SK-N-SH (cell line): ENCODE measurements around the gene ZNF189. TPM values are rescaled to one million over a fixed set of nuclear protein-coding genes. Genes with fewer than 3 reads are reported as not detected.

ENCODE experiments used
- CTCF ChIA-PET: fragments of 300-600, 350-600 bp; formaldehyde crosslinking; extraction: SDS; loops from one replicate; lab custom pipeline; 2021; lab: Yijun Ruan, JAX
- POLR2A ChIA-PET: fragments of 350-600 bp; sonication (Branson Sonifier 250); formaldehyde crosslinking; extraction: SDS; loops from one replicate; lab custom pipeline; 2020; ENCODE audit warnings: antibody characterized with exemption, inconsistent platforms; lab: Yijun Ruan, JAX
- DNase-seq: peaks from one replicate; pipeline ENCODE4 v3.0.0; 2012
- H2AFZ ChIP-seq: fragments of 200-600 bp; sonication (generic); 2 replicates; pipeline ENCODE4 v1.8.1; 2016; ENCODE audit warnings: antibody characterized with exemption, mild to moderate bottlenecking, low read depth
- H3F3A ChIP-seq: fragments of 200-600 bp; sonication (generic); replicated peaks from 2 replicates; pipeline ENCODE3; 2016; ENCODE audit warnings: antibody characterized with exemption, mild to moderate bottlenecking; ENCODE audit not compliant: insufficient read depth
- H3K27ac ChIP-seq, 2 experiments: fragments of 200-500 bp in 1 of 2; fragments of 200-600 bp in 1 of 2; sonication (Bioruptor generic) in 1 of 2; sonication (generic), shearing (Covaris generic) in 1 of 2; 2 replicates each; pipeline versions ENCODE4 v1.5.1 to v1.6.1; 2014 to 2016; ENCODE audit warnings: low read depth in 2 of 2, inconsistent platforms in 1 of 2, low read length in 1 of 2, mild to moderate bottlenecking in 1 of 2, mixed read lengths in 1 of 2
- H3K27me3 ChIP-seq: fragments of 200-600 bp; sonication (generic), shearing (Covaris generic); 2 replicates; pipeline ENCODE4 v1.6.1; 2016; ENCODE audit warnings: mixed run types; ENCODE audit not compliant: insufficient read depth
- H3K36me3 ChIP-seq, 2 experiments: fragments of 200-500 bp in 1 of 2; fragments of 200-600 bp in 1 of 2; sonication (Bioruptor generic) in 1 of 2; sonication (generic) in 1 of 2; replicated peaks in 1 of 2; 2 replicates each; pipeline versions ENCODE3 to v1.5.1; 2014 to 2016; ENCODE audit warnings: low read length in 1 of 2, mild to moderate bottlenecking in 1 of 2; ENCODE audit not compliant: insufficient read depth in 2 of 2, control insufficient read depth in 1 of 2
- H3K4me1 ChIP-seq, 2 experiments: fragments of 200-500 bp in 1 of 2; fragments of 200-600 bp in 1 of 2; sonication (Bioruptor generic) in 1 of 2; sonication (generic), shearing (Covaris generic) in 1 of 2; 2 replicates each; pipeline versions ENCODE4 v1.5.1 to v1.6.1; 2014 to 2016; ENCODE audit warnings: low read depth in 1 of 2, low read length in 1 of 2, mixed run types in 1 of 2; ENCODE audit not compliant: insufficient read depth in 2 of 2, control insufficient read depth in 1 of 2
- H3K4me2 ChIP-seq: fragments of 200-600 bp; sonication (generic), shearing (Covaris generic); 2 replicates; pipeline ENCODE4 v1.6.1; 2017; ENCODE audit warnings: mixed run types
- H3K4me3 ChIP-seq, 2 experiments: fragments of 200-500 bp in 1 of 2; fragments of 200-600 bp in 1 of 2; sonication (Bioruptor generic) in 1 of 2; sonication (generic), shearing (Covaris generic) in 1 of 2; 2 replicates each; pipeline versions ENCODE4 v1.5.1 to v1.8.1; 2014 to 2016; ENCODE audit warnings: low read depth in 2 of 2, inconsistent platforms in 1 of 2, low read length in 1 of 2, mild to moderate bottlenecking in 1 of 2, mixed read lengths in 1 of 2, moderate library complexity in 1 of 2
- H3K79me2 ChIP-seq: fragments of 200-600 bp; sonication (generic); 2 replicates; pipeline ENCODE4 v1.8.1; 2017; ENCODE audit warnings: mild to moderate bottlenecking; ENCODE audit not compliant: insufficient read depth
- H3K9ac ChIP-seq: fragments of 200-600 bp; sonication (generic); 2 replicates; pipeline ENCODE4 v1.6.1; 2017; ENCODE audit warnings: mixed run types
- H3K9me2 ChIP-seq: fragments of 200-600 bp; sonication (generic); 2 replicates; pipeline ENCODE4 v1.6.1; 2017; ENCODE audit warnings: mixed run types
- H3K9me3 ChIP-seq: fragments of 200-600 bp; sonication (generic); 2 replicates; pipeline ENCODE4 v1.6.1; 2017; ENCODE audit warnings: mixed run types, mild to moderate bottlenecking, moderate library complexity
- H4K20me1 ChIP-seq: fragments of 200-600 bp; sonication (generic); 2 replicates; pipeline ENCODE4 v1.6.1; 2017; ENCODE audit warnings: mild to moderate bottlenecking, mixed run types; ENCODE audit not compliant: insufficient read depth
- CTCF ChIP-seq: fragments of 200-600 bp; sonication (generic); IDR thresholded peaks from 2 replicates; pipeline ENCODE4 v1.6.1; 2017; ENCODE audit warnings: antibody characterized with exemption, mild to moderate bottlenecking, moderate library complexity
- FOSL2 ChIP-seq: IDR thresholded peaks from 2 replicates; pipeline ENCODE4 v1.4.0; 2012; ENCODE audit warnings: low read depth, mild to moderate bottlenecking, moderate library complexity, borderline replicate concordance
- FOXJ3 ChIP-seq: sonication (generic); formaldehyde crosslinking; IDR thresholded peaks from 2 replicates; pipeline ENCODE4 v1.5.1; 2020; ENCODE audit warnings: mild to moderate bottlenecking, missing genetic modification reagents
- FOXM1 ChIP-seq: IDR thresholded peaks from 2 replicates; pipeline ENCODE4 v1.4.0; 2012; ENCODE audit warnings: low read depth, mild to moderate bottlenecking
- GABPA ChIP-seq: IDR thresholded peaks from 2 replicates; pipeline ENCODE4 v1.4.0; 2012; ENCODE audit warnings: low read depth, mild to moderate bottlenecking
- GATA2 ChIP-seq: sonication (generic); formaldehyde crosslinking; IDR thresholded peaks from 2 replicates; pipeline ENCODE4 v1.5.0; 2020; ENCODE audit warnings: mild to moderate bottlenecking, missing genetic modification reagents
- IRF3 ChIP-seq: fragments of 150-350 bp; IDR thresholded peaks from 2 replicates; pipeline ENCODE4 v1.6.1; 2016; ENCODE audit warnings: mild to moderate bottlenecking, low read depth, low read length
- MAX ChIP-seq: IDR thresholded peaks from 2 replicates; pipeline ENCODE4 v1.4.0; 2012; ENCODE audit warnings: low read depth
- MXI1 ChIP-seq: IDR thresholded peaks from 2 replicates; pipeline ENCODE4 v1.6.1; 2012; ENCODE audit warnings: mild to moderate bottlenecking, low read depth, low read length, improper control_type of control experiment
- POLR2AphosphoS5 ChIP-seq: IDR thresholded peaks from 2 replicates; pipeline ENCODE4 v1.6.1; 2012; ENCODE audit warnings: low read depth, low read length
- RCOR1 ChIP-seq: fragments of 150-350 bp; IDR thresholded peaks from 2 replicates; pipeline ENCODE4 v1.6.1; 2017; ENCODE audit warnings: antibody characterized with exemption, low read length
- RFX5 ChIP-seq: IDR thresholded peaks from 2 replicates; pipeline ENCODE4 v1.6.1; 2012; ENCODE audit warnings: mild to moderate bottlenecking, improper control_type of control experiment, low read length
- RXRA ChIP-seq: IDR thresholded peaks from 2 replicates; pipeline ENCODE4 v1.4.0; 2012; ENCODE audit warnings: low read depth, mild to moderate bottlenecking, borderline replicate concordance
- SIN3A ChIP-seq: IDR thresholded peaks from 2 replicates; pipeline ENCODE4 v1.6.1; 2012; ENCODE audit warnings: low read depth, mild to moderate bottlenecking, low read length, moderate library complexity, borderline replicate concordance
- TCF12 ChIP-seq: IDR thresholded peaks from 2 replicates; pipeline ENCODE4 v1.4.0; 2012
- TEAD4 ChIP-seq: IDR thresholded peaks from 2 replicates; pipeline ENCODE4 v1.4.0; 2012; ENCODE audit warnings: mild to moderate bottlenecking, borderline replicate concordance; ENCODE audit not compliant: insufficient read depth
- USF1 ChIP-seq: IDR thresholded peaks from 2 replicates; pipeline ENCODE4 v1.4.0; 2012; ENCODE audit warnings: low read depth, borderline replicate concordance
- USF2 ChIP-seq: fragments of 150-350 bp; IDR thresholded peaks from 2 replicates; pipeline ENCODE4 v1.6.1; 2017; ENCODE audit warnings: antibody characterized with exemption, low read length, low read depth, borderline replicate concordance
- WGBS: methylation state at CpG from one replicate; pipeline ENCODE4 v1.1.6; 2017; ENCODE audit warnings: low lambda C conversion rate; 5-methylcytosine and 5-hydroxymethylcytosine counted together
- polyA plus RNA-seq, 3 experiments: library from polyadenylated mRNA; depleted of rRNA; stranded (reverse); fragments of >200 nt; gene quantifications; 2 replicates each; pipeline ENCODE4 v1.2.3, GENCODE V29; 2012

The ZNF189 gene
- polyA plus RNA-seq, 1 of the 3 experiments (the other 2 are of a cell fraction): 2.9 TPM

- 22% methylated on average over 1 of the region's 1 CpG for WGBS
- H3K4me3 ChIP-seq: no peak overlapping the region
- no peaks in the 10 kb centered on the region for H3K9me3 ChIP-seq
- H3K27me3 ChIP-seq: no peaks in the 10 kb centered on the region
- H3K9me2 ChIP-seq: no peaks in the 10 kb centered on the region
- DNase-seq: no peak
- H3K27ac ChIP-seq: no peak overlapping the region
- H3K4me1 ChIP-seq: no peaks in the 10 kb centered on the region
- H3F3A ChIP-seq: no peaks in the 10 kb centered on the region
- no peak for TF ChIP-seq FOXM1
- TF ChIP-seq CTCF: no peak
- no peak for TF ChIP-seq GATA2 (CRISPR knock-in tag)
- TF ChIP-seq TEAD4: no peak
- TF ChIP-seq FOSL2: no peak
- no peak for TF ChIP-seq MXI1
- TF ChIP-seq RFX5: no peak
- TF ChIP-seq IRF3: no peak
- no peak for TF ChIP-seq RCOR1
- no peak for TF ChIP-seq FOXJ3
- no peak for TF ChIP-seq TCF12
- no peak for TF ChIP-seq MAX
- TF ChIP-seq POLR2AphosphoS5: no peak
- TF ChIP-seq GABPA: no peak
- TF ChIP-seq RXRA: no peak
- TF ChIP-seq USF1: no peak
- no peak for TF ChIP-seq SIN3A
- TF ChIP-seq USF2: no peak
- H3K79me2 ChIP-seq: no peaks in the 10 kb centered on the region
- no peak overlapping the region for H3K4me2 ChIP-seq
- no peaks in the 10 kb centered on the region for H4K20me1 ChIP-seq
- H3K9ac ChIP-seq: no peak overlapping the region
- ChIA-PET CTCF (interaction anchor here (1.2 kb wide), 1 partner anchor 15 kb away, joined by 3 read pairs; no protein-coding TSS in a partner anchor), POLR2A (no interaction called here)
- no peaks in the 10 kb centered on the region for H3K36me3 ChIP-seq
- H2AFZ ChIP-seq: no peak overlapping the region
Observed at GRCh38 chr9:101356619-101357018, 42.0 kb upstream of the ZNF189 start.
